OCI-LY7 (cell line): ENCODE data around the gene BRSK2.

Source experiments
- CTCF ChIP-seq: fragments of 200-600 bp; sonication (generic); conservative IDR thresholded peaks from 2 replicates; pipeline ENCODE4 v1.5.1; 2014; ENCODE audit warnings: mild to moderate bottlenecking, antibody characterized with exemption, low read length, moderate library complexity, mixed read lengths
- EZH2phosphoT487 ChIP-seq: fragments of 200-600 bp; sonication (generic); IDR thresholded peaks from 2 replicates; pipeline ENCODE4 v1.6.1; 2018; ENCODE audit warnings: low read depth, borderline replicate concordance, mild to moderate bottlenecking, mixed run types, antibody characterized with exemption, low read length, moderate library complexity, mixed read lengths

- TF ChIP-seq CTCF (no peak), EZH2phosphoT487 (no peak)
Observed at GRCh38 chr11:1497600-1497999, 107.9 kb downstream of the BRSK2 start.
